GM13976 (cell line): ENCODE measurements around the gene GRAMD2A.
A peak's percentile ranks its signal among the peaks of the same experiment; 100 is the strongest.

Experiments used
- DNase-seq: peaks from one replicate; pipeline ENCODE4 v3.0.0; 2012; ENCODE audit warnings: low spot score
- in situ Hi-C: fragments of 300-500 bp; cut with MboI; formaldehyde crosslinking; loops from one replicate; pipeline ENCODE4 v1.12.0; 2022; ENCODE audit warnings: low sequenced_read_pairs, mixed read lengths, inconsistent platforms; ENCODE audit not compliant: unreplicated experiment
- TF ChIP-seq, protein P1 (sequence below): IDR thresholded peaks from 2 replicates; pipeline ENCODE4 v1.5.1; 2012; ENCODE audit warnings: borderline replicate concordance, mild to moderate bottlenecking; ENCODE audit not compliant: insufficient read depth; ENCODE audit errors: extremely low read depth, missing control alignments, control extremely low read depth

Gene GRAMD2A

DNA sequence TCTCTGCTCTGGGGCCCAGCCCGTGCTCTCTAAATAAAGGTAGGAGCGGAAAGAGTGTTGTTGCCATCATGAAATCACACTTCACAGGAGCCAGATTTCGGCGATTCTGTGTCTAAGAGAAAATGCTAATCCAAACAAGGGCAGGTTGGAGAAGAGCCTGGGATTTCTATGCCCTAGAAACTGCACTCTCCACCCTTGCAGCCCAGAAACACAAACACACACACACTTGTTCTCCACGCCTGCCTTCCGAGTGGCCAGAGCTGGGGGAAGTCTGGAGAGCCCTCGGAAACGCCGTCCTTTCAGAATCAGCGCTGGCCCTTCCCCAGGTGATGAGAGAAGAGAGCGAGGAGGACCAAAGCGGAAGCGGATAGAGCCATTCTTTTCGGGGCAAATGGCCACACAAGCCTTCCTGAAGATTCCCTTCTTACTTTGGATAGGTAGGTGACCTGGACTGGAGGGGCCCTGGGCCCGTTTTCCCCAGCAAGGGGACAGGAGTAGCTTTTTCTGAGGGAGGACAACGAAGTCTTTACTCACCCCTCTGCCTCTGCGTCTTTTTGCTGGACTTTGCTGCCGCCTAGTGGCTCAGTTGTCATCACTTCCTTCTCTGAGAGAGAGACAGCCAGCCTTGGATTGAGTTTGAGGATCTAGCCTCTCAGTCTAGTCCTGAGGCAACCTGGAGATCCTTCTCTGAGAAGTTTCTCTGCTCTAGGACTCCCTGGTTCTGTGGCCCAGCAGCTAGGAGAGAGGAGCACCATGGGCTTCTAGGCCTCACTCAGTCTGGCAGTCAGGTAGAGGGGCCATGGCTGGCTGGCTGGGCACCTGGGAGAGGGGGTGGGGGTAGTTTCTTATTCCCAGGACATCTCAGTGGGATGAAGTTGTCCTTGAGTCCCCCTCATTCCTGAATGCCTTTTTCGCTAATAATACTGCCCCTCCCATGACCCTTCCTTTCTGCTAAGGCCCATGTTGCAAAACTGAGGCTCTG is 41.7 kb downstream of the GRAMD2A start:
- TF ChIP-seq, protein P1, sequence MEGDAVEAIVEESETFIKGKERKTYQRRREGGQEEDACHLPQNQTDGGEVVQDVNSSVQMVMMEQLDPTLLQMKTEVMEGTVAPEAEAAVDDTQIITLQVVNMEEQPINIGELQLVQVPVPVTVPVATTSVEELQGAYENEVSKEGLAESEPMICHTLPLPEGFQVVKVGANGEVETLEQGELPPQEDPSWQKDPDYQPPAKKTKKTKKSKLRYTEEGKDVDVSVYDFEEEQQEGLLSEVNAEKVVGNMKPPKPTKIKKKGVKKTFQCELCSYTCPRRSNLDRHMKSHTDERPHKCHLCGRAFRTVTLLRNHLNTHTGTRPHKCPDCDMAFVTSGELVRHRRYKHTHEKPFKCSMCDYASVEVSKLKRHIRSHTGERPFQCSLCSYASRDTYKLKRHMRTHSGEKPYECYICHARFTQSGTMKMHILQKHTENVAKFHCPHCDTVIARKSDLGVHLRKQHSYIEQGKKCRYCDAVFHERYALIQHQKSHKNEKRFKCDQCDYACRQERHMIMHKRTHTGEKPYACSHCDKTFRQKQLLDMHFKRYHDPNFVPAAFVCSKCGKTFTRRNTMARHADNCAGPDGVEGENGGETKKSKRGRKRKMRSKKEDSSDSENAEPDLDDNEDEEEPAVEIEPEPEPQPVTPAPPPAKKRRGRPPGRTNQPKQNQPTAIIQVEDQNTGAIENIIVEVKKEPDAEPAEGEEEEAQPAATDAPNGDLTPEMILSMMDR: peak; percentile 76
- in situ Hi-C loops: loop anchor here (5.0 to 25.0 kb wide), 3 partner anchors 349 to 694 kb away; no protein-coding TSS in a partner anchor
- DNase-seq: peak; percentile 80

DNA sequence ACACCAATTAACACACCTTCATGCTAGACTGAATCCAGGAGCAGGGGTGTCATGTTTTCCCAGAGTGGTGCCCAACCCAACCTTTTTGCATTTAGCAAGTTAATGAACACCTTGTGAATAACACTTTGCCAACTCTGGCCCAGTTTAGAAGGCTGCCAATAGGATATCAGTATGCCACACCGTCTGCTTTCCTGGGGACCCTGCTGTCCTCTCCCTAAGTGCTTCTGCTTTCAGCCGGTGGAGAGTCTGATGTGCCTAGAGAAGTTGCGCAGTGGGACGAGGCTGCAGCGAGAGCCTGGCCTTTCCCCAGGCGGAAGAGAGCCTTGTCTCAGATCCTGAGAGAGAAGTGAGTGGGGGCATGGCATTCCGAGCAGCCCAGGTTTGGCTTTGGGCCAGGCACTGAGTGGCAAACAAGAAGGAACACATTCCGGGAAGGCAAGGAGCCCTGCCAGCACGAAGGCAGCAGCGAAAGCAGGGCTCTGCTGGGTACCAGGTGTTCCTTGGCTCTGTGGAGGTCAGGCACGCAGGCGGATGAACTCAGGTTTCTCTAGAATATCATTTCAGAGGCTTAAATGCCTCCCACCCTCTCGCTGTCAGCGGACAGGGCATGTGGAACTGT is 42.5 kb downstream of the GRAMD2A start:
- in situ Hi-C loops: loop anchor here (5.0 to 25.0 kb wide), 3 partner anchors 348 to 693 kb away; no protein-coding TSS in a partner anchor
- no peak for DNase-seq

DNA sequence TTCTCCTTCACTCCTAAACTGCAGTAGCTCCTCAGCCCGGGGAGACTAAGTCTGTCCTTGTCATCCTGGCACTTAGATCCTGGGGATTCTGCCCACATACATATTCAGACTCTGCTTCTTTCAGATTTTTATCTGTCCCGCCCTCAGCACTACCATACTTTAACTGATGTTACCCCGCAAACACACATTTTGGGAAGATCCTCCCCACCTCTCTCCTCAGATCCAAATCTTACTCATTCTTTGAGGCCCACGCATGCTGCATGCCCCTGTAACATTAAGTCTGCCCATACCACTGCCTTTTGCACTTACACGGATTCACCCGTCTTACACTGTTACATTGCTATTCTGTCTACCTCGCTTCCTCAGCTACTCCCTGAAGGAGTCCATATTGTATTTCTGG is 43.3 kb downstream of the GRAMD2A start:
- in situ Hi-C loops: loop anchor here (10.0 to 25.0 kb wide), 2 partner anchors 380 to 692 kb away; no protein-coding TSS in a partner anchor
- TF ChIP-seq, protein P1: no peak
- DNase-seq: no peak

More for the DNA sequence above, 42.5 kb downstream of the GRAMD2A start:
- TF ChIP-seq, protein P1: no peak

DNA sequence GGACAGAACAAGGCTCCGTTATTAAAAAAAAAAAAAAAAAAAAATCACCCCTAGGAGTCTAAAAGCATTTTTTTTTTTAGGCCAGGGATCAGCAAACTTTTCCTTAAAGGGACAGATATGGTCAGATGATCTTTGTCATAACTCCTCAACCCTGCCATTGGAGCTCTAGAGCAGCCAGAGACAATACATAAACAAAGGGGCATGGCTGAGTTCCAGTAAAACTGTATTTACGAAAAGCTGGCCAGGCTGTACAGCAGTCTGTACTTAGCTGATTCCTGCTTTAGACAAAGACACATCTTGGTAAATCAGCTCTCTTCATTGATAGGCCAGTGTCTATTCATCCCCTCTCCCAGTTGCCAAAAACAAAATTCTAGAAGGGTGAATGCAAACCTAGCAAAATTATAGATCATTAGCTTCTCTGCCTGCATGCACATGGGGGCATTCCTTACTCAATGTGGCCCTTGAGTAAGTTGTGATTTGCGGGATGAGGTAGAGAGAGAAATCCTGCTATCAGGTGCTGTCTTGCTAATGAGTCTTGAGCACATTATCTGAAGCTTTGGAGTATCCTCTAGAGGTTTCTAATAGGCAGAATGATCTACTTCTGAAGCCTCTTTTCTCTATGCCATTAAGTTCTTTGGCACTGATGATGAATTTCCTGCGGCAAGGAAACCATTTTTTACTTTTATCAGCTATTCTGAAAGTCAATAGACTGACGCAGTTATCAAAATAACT is 44.2 kb downstream of the GRAMD2A start:
- DNase-seq: no peak
- TF ChIP-seq, protein P1: no peak
- in situ Hi-C loops: loop anchor here (10.0 to 25.0 kb wide), 2 partner anchors 379 to 691 kb away; no protein-coding TSS in a partner anchor

DNA sequence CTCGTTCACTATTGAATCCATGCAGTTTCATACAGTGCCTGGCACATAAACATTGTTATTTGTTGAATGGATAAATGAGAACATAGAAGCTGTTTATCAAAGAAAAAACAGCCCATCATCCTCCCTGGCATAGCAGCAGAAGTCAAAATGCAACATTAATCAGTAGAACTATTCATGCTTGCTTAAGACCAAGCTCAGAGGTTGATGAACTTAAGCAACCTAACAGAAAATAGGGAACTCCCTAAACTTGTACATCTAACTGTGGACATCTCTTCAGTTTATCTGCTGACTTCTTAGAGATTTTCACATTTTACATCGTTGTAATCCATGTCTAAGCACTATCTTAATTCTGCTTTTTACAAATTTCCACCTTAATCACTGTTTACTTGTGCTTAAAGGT is 50.2 kb downstream of the GRAMD2A start:
- in situ Hi-C loops: no loop called here
- DNase-seq: no peak
- TF ChIP-seq, protein P1: no peak

DNA sequence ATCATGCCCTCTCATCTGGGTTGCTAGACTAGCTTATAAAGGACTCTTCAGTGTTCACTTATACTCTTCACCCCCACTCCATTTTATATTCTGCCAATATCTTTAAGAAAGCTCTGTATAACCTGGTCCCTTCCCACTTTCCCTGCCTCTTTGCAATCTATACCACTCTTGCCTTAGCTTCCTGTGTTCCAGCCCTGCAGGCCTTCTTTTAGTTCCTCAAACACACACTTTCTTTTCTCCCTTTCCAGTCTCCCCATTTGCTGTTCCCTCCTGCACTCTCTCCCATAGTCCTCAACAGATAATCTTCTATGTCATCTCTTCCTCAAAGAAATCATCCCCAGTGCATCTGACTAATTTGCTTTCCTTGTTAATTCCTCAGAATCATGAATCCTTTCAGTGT is 50.7 kb downstream of the GRAMD2A start:
- TF ChIP-seq, protein P1: no peak
- no peak for DNase-seq
- in situ Hi-C loops: no loop called here
